Panc1 (cell line): ENCODE results near the gene SHOC2.

ENCODE experiments used
- CTCF ChIP-seq: fragments of 450-650 bp; IDR thresholded peaks from 2 replicates; pipeline ENCODE4 v1.5.1; 2017; ENCODE audit warnings: mild to moderate bottlenecking
- POLR2AphosphoS5 ChIP-seq: IDR thresholded peaks from 2 replicates; pipeline ENCODE4 v1.6.1; 2012; ENCODE audit warnings: mild to moderate bottlenecking, low read depth, low read length, moderate library complexity

GRCh38 chr10:110967645-110968044 is 48.2 kb downstream of the SHOC2 start:
- no peak for TF ChIP-seq POLR2AphosphoS5
- no peak for TF ChIP-seq CTCF
